NCI-H2227 (cell line): ENCODE results near the gene HOXC9.
A peak's percentile ranks its signal among the peaks of the same experiment; 100 is the strongest.

Experiments
- DNase-seq: peaks from one replicate; lab custom pipeline; 2025; ENCODE audit not compliant: unreplicated experiment; lab: John Stamatoyannopoulos, UW

The HOXC9 gene

GRCh38 chr12:54000116-54001114 lies at the start of gene HOXC9:
Gene HOXC9 (plus strand): TSS chr12:54000161. CDS start chr12:54000189, 28 bp downstream.
- DNase-seq = peak; percentile 38

- DNase-seq = no peak
These were observed 49.6 kb upstream of the HOXC9 start for GRCh38 chr12:53950437-53950773.

DNA sequence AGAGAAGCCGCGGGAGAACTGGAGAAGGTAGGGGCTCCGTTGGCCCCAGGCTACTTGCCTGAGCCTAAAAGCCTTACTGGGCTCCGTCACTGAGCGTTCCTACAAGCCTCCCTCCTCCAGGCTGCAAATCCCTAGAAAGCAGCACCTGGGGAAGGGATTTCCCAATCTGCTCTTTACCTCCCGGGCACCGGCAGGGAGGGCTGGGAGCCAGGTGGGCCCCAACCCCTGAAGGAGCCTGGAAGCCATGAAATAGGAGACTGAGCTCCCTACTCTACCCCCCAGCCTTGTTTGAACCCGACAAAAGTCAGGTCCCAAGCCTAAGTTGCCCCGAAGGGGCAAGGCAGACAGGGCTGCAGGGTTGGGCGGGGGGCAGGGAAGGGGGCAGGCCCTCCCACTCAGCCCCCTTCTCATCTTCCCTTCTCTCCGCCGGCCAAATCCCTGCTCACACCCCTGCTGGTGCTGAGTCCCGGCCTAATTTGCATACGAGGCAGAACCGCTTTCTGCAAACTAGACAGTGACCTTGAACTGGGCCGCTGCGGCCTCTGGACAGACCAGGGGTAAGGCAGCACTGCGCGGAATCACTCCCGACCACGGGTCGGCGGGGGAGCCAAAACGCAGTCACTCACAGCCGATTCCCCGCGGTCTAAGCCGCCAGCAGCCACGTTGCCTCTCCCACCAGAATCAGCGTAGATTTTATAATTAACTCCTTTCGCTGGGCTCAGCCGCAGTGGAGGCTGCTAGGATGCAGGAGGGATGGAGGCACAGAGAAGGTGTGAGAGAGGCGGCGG lies 49.0 kb upstream of the HOXC9 start:
- no peak for DNase-seq

GRCh38 chr12:53951577-53952334 lies 48.2 kb upstream of the HOXC9 start:
- no peak for DNase-seq

GRCh38 chr12:53952335-53952694 lies 47.6 kb upstream of the HOXC9 start:
- no peak for DNase-seq

DNA sequence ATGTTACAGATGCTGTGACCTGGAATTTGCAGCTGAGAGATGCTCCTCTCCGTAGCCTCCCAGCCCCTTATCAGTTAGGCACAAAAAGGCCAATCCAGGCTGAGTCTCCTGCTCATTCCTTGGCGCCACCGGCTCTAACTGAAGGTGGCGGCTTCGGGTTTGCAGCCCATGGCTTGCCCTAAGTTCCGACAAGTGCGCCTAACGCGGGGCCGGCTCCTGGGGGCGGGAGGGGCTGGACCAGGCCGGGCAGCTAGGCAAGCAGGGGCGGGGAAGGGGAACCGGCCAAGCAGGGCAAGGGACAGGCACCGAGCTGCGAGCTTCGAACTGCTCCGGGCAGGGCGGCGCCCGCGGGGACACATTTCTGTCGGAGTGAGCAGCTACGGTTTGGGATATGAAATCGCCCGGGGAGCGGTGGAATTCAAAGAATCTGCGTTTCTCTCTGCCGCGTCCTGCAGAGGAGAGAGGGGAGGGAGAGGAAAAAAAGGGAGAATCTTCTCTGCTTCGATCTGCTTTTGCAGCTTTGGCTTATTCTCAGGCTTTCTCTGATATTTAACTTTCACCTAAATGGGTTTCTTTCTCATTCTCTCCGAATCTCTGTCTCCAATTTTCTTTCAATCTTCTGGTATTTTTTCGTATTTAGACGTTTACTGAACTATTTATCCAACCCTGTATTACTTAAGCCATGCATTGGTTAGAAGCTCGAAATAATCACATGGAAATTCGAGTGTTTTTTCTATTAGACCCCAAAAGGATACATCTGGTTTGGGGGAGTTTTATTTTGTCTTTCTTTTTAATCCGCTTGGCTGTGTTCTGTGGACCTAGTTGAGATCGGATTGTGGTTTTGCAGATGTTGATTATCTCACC lies 46.9 kb upstream of the HOXC9 start:
- no peak for DNase-seq

DNA sequence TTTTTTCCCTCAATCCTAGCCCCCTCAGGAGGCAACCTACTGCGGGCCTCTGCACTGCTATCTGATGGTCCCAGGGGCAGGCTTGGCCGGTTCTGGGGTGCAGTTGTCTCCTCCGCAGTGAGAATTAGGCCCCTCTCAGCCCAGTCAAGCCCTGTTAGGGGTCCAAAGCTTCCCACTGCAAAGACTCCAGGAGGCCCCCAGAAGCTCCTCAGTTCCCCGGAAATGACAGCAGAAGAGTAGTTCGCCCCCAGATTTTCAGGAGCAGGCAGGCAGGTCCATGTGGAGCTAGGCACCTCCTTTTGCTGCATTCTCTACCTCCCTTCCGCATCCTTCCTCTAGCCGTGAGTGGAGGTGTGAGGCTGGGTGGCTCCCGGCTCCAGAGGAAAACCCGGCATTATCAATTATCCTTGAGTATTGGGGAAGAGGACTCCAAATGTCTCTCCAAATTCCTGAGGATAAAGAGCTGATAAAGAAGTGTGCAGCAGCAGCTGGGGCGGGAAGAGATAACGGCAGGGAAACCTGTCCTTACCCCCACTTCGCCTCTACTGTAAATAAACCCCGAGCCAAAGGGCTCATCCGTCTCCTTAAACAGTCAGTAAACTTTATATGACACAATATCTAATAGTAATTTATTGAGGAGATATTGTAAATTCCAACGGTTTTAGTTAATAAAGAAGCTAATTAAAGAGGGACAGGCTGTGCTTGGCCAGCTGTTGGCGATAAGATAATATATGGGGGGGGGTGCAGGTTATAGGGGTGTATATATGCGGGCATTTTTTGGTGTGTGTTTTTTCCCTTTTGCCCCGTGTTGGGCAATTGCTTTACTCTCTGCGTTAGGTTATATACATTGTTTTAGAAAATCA lies 45.9 kb upstream of the HOXC9 start:
- DNase-seq = no peak

- no peak for DNase-seq
These were observed 45.3 kb upstream of the HOXC9 start, which contains the start of gene HOXC12 for GRCh38 chr12:53954694-53955035. Gene HOXC12 (plus strand): TSS chr12:53954903. CDS start chr12:53954930, 27 bp downstream.

GRCh38 chr12:53955036-53955775 lies 44.8 kb upstream of the HOXC9 start:
- no peak for DNase-seq

GRCh38 chr12:53955776-53956250 lies 44.1 kb upstream of the HOXC9 start:
- no peak for DNase-seq

GRCh38 chr12:53956251-53956887 lies 43.6 kb upstream of the HOXC9 start:
- DNase-seq = no peak

DNA sequence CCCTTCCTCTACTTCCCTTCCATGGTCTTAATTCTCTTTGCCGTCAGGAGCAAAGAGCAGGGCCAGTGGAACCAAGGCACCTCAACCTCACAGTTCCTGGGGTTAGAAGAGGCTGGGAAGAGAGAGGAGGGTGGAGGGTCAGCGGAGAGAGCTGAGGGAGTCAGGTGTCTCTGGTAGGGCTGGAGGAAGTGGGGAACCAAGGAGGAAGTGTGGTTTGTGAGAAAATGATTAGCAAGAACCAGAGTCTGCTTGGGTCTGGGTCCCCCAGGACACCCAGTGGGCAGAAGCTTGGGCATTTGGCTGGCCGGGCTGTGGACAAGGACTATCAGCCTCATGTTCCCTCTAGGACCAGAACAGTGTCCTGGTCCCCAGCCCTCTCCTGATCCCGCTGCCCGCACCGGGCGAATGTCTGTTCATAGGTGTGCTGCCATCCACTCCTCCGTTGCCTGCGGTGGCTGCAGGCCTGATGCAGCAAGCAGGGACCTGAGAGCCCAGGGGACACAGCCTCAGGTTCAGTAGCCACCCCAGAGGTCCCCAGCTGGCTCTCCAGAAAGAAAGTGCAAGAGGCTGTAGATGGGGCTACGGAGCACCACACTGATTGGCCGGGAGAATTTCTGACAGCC lies 42.9 kb upstream of the HOXC9 start:
- no peak for DNase-seq

DNA sequence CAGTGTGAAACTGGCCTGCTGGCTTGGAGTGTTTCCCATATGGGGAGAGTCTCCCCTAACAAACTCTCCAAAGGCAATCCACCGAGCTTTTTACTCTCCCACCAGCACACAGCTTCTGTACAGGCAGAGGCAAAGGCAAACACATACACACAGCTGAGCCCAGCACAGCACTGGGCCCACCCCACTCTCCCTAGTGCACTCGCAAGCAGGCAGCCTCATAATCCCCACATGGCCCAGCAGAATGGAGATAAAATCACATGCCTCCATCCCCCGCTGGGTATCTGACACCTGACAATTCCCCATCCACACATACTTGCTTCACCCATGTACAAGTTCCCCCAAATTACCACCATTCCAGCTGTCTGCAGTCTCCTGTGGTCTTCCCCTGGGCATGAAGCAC lies 41.8 kb upstream of the HOXC9 start:
- DNase-seq = no peak

GRCh38 chr12:53959314-53959713 lies 40.6 kb upstream of the HOXC9 start:
- DNase-seq = no peak

DNA sequence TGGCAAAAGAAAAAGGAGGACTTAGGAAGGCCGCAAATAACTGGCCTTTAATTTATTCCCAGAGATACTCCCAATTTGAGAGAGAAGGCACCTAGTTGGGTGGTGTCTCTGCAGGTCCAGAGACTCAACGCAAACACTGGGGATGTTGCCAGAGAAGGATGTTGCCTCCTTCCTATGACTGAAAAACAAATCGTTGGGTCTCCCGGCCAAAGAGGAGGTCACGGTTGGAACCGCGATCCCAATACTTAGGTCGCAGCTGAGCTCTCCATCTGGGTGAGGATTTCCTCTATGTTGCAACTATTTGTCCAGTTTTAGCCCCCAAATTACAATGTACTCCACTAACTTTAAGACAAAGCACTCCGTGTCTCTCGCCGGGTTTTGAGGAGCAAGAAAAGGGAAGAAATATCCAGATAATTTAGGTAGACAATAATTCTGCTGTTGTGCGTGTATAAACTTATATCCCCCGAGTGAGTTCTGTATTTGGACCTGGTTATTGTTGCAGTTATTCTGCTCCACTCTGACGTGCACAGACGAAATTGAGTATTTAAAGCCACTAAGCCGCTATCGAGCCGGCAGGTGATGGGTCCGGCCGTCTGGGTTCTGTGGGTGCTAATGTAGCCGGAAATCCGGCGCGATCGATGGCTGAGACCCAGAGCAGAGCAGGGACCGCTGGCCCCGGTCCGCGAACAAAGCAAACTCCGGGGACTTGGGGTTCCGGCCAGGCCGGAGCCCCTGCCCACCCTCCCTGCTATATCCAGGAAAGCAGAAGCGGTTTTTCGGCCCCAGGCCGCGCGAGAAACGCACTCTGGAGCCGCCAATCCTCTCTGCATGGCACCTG lies 39.6 kb upstream of the HOXC9 start:
- no peak for DNase-seq

DNA sequence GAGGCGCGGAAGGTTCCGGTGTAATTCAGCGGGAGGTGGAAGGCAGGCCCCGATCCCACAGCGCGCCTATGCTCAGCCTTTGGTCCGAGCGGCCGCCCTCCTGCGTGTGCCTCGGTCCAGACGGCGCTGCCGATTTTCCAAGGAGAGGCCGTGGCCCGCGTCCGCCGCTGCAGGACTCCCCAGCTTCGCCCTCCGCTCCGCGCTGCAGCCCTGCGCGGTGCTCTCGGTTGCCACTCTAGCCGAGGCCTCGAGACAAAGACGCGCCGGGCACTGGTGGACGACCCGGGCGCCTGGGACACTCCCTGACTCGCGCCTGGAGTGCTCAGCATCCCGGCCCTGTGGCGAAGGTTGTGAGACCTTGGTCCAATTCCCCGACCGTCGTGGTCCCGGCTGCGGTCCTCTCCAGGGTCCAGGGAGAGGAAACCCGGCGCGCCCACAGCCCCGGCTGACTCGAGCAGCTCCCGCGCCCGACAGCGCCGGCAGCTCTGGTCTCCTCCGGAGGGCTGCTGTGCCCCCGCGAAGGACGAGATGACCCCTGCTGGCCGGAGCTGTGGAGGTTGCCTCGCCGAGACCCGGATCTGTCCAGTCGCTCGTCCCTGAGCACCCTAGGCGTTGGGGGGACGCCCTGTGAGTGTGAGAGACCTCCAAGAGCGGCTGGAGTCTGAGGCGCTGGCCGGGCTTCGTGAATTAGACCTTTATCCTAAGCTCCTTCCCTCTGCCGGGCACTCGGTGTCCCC lies 38.8 kb upstream of the HOXC9 start:
- DNase-seq = no peak
